Peyer's patch (tissue), 4 donors: ENCODE measurements around the gene NUP62. TPM values are rescaled to one million over a fixed set of nuclear protein-coding genes. Genes with fewer than 3 reads are reported as not detected.
A peak's percentile ranks its signal among the peaks of the same experiment; 100 is the strongest.

ENCODE experiments used
- DNase-seq, 3 donors: peaks; one replicate each; pipeline ENCODE4 v3.0.0-alpha.2; 2017 to 2019
- H3K27ac ChIP-seq, 4 donors: fragments of 200-600 bp; sonication (generic); one replicate each; pipeline ENCODE4 v1.5.1; 2016 to 2019
- H3K27me3 ChIP-seq, 2 donors: fragments of 200-600 bp; sonication (generic); one replicate each; pipeline ENCODE4 v1.5.1; 2019
- H3K36me3 ChIP-seq, 3 donors: fragments of 200-600 bp; sonication (generic); one replicate each; pipeline ENCODE4 v1.5.1; 2016 to 2019
- H3K4me1 ChIP-seq, 4 donors: fragments of 200-600 bp; sonication (generic); one replicate each; pipeline ENCODE4 v1.5.1; 2016 to 2019
- H3K4me3 ChIP-seq, 4 donors: fragments of 200-600 bp; sonication (generic); 1 replicate in 3 of 4; 2 replicates in 1 of 4; pipeline ENCODE4 v1.5.1; 2016 to 2019; ENCODE audit warnings: mild to moderate bottlenecking in 1 of 4
- H3K9me3 ChIP-seq, 4 donors: fragments of 200-600 bp; sonication (generic); one replicate each; pipeline ENCODE4 v1.5.1; 2016 to 2019; ENCODE audit warnings: mild to moderate bottlenecking in 1 of 4
- POLR2A ChIP-seq, 2 donors: fragments of 450-650 bp; IDR thresholded peaks; one replicate each; pipeline ENCODE4 v1.5.1; 2017; ENCODE audit warnings: antibody characterized with exemption in 2 of 2, mild to moderate bottlenecking in 2 of 2, moderate library complexity in 2 of 2
- total RNA-seq, 4 donors: library from RNA; depleted of rRNA; stranded (reverse); fragments of >200 nt; gene quantifications; one replicate each; pipeline ENCODE4 v1.1.0, GENCODE V29; 2016
- TF ChIP-seq, protein P1 (sequence below), 6 experiments: fragments of 450-650 bp in 4 of 6; fragments of 200-600 bp in 2 of 6; sonication (generic) in 1 of 6; IDR thresholded peaks; one replicate each; pipeline ENCODE4 v1.5.1; 2017 to 2019; ENCODE audit warnings: antibody characterized with exemption in 6 of 6, mild to moderate bottlenecking in 3 of 6, moderate library complexity in 1 of 6

The NUP62 gene
- total RNA-seq, 4 donors from 2014 or later, result 40.0 to 54.5 (median 46.0) TPM

DNA sequence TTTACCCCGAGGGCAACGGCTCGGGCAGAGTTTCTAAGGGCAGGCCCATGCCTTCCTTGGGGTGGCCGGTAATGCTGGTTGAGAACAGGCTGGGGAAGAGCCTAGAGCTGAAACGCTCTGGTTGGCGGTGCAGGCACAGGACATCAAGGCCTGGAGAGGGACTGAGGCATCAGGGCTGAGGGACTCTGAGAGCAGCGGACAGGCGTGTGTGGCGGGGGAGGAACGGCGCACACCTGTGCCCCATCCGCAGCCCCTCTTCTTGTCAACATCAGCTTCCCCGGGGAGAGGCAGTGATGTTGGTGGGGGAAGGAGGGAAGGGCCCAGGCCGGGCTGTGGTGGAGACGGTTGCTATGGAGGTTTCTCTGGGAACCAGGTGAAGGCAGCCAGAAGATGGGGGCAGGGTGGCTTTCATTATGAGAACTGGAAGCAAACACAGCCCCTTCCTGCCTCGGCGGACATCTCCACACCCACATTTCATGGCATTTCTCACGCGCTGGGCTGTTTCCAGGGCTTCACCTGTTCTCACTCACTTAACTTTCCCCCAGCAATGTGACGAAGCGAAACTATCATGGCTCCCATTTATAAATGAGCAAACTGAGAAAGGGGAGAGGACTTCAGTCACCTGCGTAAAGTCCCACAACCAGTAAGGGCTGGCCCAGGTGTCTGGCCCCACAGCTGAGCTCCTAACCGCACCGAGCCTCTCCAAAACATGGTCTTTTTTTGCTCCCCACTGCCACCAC, 8.5 kb downstream of the NUP62 start:
- no peak overlapping the region for H3K4me3 ChIP-seq
- no peak for DNase-seq
- H3K27ac ChIP-seq, result peak overlapping the region in 1 of 4 donors; percentile 42
- H3K36me3 ChIP-seq, result peaks cover 0 to 55% (median 0%) of the 10 kb centered on the region in 3 donors
- no peaks in the 10 kb centered on the region for H3K9me3 ChIP-seq
- no peak for TF ChIP-seq POLR2A (IDR thresholded peaks at IDR 0.05)
- TF ChIP-seq, protein P1, sequence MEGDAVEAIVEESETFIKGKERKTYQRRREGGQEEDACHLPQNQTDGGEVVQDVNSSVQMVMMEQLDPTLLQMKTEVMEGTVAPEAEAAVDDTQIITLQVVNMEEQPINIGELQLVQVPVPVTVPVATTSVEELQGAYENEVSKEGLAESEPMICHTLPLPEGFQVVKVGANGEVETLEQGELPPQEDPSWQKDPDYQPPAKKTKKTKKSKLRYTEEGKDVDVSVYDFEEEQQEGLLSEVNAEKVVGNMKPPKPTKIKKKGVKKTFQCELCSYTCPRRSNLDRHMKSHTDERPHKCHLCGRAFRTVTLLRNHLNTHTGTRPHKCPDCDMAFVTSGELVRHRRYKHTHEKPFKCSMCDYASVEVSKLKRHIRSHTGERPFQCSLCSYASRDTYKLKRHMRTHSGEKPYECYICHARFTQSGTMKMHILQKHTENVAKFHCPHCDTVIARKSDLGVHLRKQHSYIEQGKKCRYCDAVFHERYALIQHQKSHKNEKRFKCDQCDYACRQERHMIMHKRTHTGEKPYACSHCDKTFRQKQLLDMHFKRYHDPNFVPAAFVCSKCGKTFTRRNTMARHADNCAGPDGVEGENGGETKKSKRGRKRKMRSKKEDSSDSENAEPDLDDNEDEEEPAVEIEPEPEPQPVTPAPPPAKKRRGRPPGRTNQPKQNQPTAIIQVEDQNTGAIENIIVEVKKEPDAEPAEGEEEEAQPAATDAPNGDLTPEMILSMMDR (IDR thresholded peaks at IDR 0.05), result no peak
- H3K27me3 ChIP-seq, result no peaks in the 10 kb centered on the region
- peaks cover 0 to 4% (median 3%) of the 10 kb centered on the region in 4 donors for H3K4me1 ChIP-seq

GRCh38 chr19:49918089-49918488, 11.2 kb downstream of the NUP62 start:
- H3K27ac ChIP-seq, result no peak overlapping the region

DNA sequence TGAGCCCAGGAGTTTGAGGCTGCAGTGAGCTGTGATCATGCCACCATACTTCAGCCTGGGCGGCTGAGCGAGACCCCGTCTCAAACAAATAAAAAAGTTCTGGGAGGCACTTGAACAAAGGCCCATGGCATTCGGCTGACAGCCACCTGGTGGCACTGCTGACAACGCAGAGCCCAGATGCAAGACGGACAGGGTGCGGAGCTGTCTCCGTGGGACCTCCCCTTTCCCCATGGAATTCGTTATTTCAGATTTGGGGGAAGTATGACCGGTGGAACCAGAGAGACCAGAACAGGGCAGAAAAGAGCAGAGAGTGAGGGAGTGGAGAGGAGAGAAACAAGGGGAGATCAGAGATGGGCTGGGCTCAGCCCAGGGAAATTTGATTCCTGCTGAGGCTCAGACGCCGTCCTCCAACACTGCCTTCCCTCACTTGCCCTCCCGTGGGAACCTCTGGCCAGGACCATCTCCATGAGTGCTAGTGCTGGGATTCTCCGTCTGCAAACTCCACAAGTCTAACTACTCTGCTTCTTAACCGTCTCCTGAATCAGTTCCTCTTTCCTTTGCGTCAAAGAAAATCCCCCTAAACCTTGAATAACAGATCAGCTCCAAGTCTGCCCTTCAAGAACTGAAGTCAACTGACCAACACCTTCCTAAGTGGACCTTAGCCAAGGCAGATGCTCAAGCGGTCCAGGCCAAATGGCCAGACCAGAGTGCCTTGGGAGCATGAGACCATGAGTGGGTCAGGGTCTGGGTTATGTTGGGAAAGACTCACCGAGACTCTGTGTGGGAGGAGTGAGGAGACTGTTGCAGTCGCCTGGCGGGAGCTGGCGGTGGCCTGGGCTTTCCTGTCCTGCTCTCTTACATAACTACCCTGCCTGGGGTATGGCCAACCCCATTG, 12.2 kb downstream of the NUP62 start:
- Histone ChIP-seq H3K27me3 (no peaks in the 10 kb centered on the region), H3K4me3 (no peak overlapping the region), H3K4me1 (peaks cover 0 to 3% (median 0%) of the 10 kb centered on the region in 4 donors), H3K27ac (peak overlapping the region in 1 of 4 donors; percentile 25), H3K36me3 (peaks cover 0 to 56% (median 0%) of the 10 kb centered on the region in 3 donors), H3K9me3 (no peaks in the 10 kb centered on the region)
- TF ChIP-seq, protein P1 (IDR thresholded peaks at IDR 0.05), result peak in 1 of 6 experiments; percentile 7
- TF ChIP-seq POLR2A (IDR thresholded peaks at IDR 0.05), result no peak
- no peak for DNase-seq

More at GRCh38 chr19:49918089-49918488, 11.2 kb downstream of the NUP62 start:
- DNase-seq, result no peak
- Histone ChIP-seq H3K4me1 (peaks cover 0 to 3% (median 2%) of the 10 kb centered on the region in 4 donors), H3K9me3 (no peaks in the 10 kb centered on the region), H3K27me3 (no peaks in the 10 kb centered on the region), H3K4me3 (no peak overlapping the region), H3K36me3 (peaks cover 0 to 59% (median 0%) of the 10 kb centered on the region in 3 donors)
- TF ChIP-seq, protein P1 (IDR thresholded peaks at IDR 0.05), result no peak
- TF ChIP-seq POLR2A (IDR thresholded peaks at IDR 0.05), result no peak

- Histone ChIP-seq H3K36me3 (peaks cover 0 to 44% (median 0%) of the 10 kb centered on the region in 3 donors), H3K4me3 (no peak overlapping the region), H3K9me3 (no peaks in the 10 kb centered on the region), H3K27me3 (no peaks in the 10 kb centered on the region), H3K27ac (no peak overlapping the region), H3K4me1 (peaks cover 0 to 5% (median 4%) of the 10 kb centered on the region in 4 donors)
- TF ChIP-seq, protein P1 (IDR thresholded peaks at IDR 0.05), result no peak
- no peak for TF ChIP-seq POLR2A (IDR thresholded peaks at IDR 0.05)
- DNase-seq, result no peak
These were observed 14.0 kb downstream of the NUP62 start for GRCh38 chr19:49915271-49915670.

DNA sequence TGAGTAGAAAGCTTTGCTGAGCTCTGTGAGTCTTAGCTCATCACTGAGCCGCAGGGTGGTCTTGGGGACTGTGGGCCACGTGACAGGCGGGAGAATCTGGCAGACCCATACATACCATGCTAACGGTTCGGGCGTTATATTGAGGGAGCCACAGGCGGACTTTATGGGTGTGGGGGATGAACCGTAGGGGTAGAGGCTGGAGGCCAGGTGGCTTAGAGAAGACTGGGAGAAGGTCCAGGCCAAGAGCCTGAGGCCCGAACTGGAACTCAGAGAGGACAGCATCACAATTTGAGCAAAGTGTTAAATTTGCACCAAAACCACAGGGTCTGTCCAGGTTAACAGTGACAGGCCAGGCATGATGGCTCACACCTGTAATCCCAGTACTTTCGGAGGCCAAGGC, 15.6 kb downstream of the NUP62 start:
- no peak overlapping the region for H3K4me3 ChIP-seq
- H3K27me3 ChIP-seq, result no peaks in the 10 kb centered on the region
- TF ChIP-seq, protein P1 (IDR thresholded peaks at IDR 0.05), result no peak
- no peak for TF ChIP-seq POLR2A (IDR thresholded peaks at IDR 0.05)
- H3K9me3 ChIP-seq, result no peaks in the 10 kb centered on the region
- no peak for DNase-seq
- no peak overlapping the region for H3K27ac ChIP-seq
- H3K36me3 ChIP-seq, result peaks cover 0 to 52% (median 0%) of the 10 kb centered on the region in 3 donors
- H3K4me1 ChIP-seq, result peaks cover 0 to 5% (median 4%) of the 10 kb centered on the region in 4 donors
